SIG-M5 (cell line): Measurements from ENCODE around the gene RHOF.

Experiments used
- DNase-seq: peaks from one replicate; lab custom pipeline; 2025; lab: John Stamatoyannopoulos, UW

Gene RHOF

GRCh38 chr12:121793440-121793837, at the start of gene RHOF:
TSS of gene RHOF (minus strand) at chr12:121793688. CDS start at chr12:121793633, 55 bp downstream.
- DNase-seq = no peak

DNA sequence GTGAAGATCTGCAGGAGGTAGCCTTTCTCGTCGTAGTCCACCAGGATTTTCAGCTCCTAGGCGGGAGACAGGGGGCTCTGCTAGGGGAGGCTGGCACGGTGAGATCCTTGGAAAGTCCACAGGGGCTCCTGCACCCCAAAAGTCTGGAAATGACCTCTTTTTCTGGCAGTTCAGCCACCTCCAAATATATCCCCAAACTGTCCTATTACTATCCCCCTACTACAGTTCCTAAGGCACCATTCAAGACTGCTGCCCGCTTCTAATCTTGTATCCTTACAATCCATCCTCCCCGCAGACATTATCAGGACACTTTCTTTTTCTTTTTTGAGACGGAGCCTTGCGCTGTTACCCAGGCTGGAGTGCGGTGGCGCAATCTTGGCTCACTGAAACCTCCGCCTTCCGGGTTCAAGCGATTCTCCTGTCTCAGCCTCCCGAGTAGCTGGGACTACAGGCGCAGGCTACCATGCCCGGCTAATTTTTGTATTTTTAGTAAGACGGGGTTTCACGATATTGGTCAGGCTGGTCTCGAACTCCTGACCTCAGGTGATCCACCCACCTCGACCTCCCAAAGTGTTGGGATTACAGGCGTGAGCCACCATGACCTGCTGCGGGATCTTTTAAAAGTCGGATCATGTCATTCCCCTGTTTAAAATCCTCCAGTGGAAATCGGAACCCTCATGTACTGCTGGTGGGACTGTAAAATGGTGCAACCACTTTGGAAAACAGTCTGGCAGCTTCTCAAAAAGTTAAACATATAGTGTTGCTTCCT, 46.7 kb upstream of the RHOF start:
- DNase-seq = no peak

DNA sequence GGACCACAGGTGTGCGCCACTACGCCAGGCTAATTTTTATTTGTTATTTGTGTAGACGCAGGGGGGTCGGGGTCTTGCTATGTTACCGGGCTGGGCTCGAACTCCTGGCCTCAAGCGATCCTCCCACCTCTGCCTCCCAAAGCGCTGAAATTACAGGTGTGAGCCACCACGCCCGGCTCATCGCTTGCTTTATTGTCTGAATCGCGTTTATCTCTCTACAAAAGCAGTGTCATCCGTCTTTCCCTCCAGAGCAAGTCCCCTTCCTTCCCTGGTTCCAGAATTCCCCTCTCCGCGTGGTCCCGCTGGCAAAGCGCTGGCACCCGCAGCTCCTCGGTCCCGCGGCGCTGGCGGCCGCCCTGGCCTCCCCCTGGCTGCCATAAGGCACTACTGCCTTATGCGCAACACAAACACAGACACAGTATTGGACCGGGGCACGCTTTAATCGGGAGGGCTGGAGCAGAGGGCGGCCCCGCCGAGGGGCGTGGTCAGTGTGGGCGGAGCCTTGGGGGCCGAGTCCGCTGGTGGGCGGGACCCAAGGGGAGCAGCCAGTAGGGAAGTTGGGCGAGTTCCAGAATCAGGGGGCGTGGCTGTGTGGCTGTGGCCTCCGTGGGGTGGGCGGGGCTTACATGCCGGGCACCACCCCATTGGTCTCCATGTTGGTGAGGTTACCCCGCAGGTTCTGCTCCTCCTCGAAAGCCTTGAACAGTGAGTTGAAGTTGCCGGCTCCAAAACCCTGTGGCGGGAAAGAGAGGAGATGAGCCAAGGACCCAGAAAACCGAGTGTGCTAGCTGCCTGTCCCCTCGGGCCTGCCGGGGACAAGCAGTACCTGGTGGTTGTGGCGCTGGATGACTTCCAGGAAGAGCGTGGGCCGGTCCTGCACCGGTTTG, 45.9 kb upstream of the RHOF start:
- peak; percentile 93 for DNase-seq

DNA sequence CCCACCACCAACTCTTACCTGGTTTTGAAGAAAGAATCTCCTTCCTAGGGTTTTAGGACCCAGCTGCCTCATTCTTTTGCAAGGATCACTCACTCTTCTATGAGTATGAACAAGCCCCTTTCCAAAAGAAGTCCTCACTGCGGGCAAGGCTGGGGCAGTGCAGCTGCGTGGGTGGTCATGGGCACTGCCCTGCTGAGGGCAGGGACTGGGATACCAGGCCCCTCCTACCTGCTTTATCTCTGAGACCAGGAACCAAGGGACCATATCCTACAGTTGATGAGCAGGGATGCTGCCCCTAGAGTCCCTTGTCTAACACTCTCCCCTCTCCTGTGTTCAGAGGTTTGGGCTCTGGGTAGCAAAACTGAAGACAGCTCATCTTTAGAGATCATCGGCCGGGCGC, 44.6 kb upstream of the RHOF start:
- no peak for DNase-seq

DNA sequence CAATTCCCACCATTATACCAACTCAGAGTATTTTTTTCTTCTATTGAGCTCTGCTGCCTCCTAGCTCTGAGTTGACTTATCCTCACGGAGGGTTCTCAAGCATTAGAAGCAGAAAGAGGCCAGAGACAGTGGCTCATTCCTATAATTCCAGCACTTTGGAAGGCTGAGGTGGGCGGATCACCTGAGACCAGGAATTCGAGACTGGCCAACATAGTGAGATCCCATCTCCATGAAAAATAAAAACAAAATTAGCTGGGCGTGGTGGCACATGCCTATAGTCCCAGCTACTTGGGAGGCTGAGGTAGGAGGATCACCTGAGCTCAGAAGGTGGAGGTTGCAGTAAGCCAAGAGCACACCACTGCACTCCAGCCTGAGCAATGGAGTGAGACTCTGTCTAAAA, 44.2 kb upstream of the RHOF start:
- DNase-seq = no peak

- no peak for DNase-seq
Measured at GRCh38 chr12:121831571-121832245, 38.2 kb upstream of the RHOF start.

DNA sequence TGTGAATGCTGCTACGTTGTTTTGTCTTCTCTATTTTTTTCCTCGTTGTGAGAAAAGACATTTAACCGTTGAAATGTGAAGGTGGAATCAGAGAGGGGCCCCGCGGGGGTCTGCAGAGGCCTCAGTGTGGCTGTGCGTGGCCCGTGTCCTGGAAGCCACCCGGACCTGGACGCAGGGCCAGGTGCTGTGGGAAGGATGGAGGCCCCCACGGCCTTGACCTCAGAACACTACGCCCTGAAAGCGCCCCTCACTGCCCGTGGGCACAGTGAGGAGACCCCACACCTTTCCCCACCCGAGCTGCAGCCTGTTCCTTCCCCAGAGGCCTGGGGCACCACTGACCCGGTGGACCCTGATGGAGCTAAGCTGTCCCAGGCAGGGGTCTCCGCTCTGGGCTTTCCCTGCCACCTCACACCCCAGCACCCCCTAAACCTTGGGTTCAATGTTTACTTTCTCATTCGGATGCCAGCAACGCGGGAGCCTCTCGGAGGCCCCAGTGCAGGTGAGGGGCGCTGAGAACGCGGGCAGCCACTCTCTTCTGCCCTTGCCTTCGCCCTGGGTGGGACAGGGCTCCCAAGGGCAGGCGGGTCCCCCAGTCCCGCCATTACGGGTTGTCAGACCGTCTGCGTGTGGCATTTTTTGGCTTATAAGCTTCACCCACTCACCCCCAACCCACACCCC, 37.2 kb upstream of the RHOF start:
- DNase-seq = no peak

GRCh38 chr12:121830134-121830533, 36.6 kb upstream of the RHOF start:
- no peak for DNase-seq

DNA sequence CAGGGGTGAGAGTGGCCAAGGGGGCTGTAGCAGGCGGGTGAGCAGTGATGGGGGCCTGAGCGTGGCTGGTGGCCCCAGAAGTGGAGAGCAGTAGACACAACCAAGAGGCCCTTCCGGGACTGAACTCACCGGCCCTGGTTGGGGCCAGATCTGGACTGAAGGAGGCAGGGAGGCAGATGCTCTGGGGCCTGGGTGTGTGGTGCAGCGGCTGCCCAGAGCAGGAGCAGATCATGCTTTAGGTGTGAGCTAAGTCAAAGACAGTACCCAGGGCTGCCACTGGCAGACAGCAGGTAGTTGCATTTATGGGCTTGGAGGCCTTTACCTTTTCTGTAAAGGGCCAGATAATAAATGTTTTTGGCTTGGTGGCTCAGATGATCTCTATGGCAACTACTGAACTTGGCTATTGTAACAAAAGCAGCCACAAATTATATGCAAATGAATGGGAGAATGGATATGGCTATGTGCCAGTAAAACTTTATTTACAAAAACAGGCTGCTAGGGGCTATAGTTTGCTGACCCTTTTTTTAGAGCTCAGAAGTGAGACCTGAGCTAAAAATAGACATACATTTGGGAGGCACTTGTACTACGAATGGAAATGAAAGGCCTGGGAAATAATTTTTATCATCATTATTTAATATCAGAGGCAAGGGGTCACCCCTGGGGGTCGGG, 35.9 kb upstream of the RHOF start:
- DNase-seq = no peak

- DNase-seq = no peak
Measured at GRCh38 chr12:121828826-121829225, 35.3 kb upstream of the RHOF start.

DNA sequence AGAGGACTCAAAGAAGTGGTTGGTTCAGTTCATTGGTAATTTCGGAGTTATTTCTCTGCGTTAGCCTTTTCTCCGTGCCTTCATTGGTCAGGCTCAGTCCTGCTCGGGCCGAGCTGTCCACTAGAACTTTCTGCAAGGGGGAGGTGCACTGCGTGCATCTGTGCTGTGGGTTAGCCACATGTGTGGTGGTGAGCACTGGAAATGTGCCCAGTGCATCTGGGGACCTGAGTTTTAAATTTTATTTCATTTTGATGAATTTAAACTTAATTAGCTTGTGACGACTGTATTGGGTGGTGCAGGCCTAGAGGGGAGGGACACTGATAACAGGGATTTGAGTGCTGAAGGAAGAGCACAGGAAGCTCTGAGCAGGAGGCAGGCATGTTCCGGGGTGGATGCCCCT, 34.8 kb upstream of the RHOF start:
- no peak for DNase-seq

GRCh38 chr12:121827351-121828099, 34.0 kb upstream of the RHOF start:
- DNase-seq = no peak

- DNase-seq = no peak
Measured at GRCh38 chr12:121826318-121827150, 33.0 kb upstream of the RHOF start.

DNA sequence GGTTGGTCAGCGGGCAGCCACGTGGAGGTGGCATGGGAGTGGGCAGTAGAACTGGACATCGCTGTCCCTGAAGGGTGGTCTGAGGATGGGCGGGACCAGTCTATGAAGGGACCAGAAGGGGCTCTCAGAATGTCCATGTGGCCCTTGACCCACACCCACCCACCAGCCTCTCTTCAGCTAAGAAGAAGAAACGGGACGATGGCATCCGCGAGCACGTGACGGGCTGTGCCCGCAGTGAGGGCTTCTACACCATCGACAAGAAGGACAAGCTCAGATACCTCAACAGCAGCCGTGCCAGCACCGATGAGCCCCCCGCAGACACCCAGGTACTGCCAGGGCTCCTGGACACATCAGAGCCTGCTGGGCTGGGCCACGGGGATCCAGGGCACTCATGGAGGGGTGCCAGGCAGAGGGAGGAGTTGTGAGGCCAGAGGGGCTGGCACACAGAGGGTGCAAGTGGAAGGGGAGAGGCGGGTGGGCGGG, 31.6 kb upstream of the RHOF start:
- DNase-seq = no peak

DNA sequence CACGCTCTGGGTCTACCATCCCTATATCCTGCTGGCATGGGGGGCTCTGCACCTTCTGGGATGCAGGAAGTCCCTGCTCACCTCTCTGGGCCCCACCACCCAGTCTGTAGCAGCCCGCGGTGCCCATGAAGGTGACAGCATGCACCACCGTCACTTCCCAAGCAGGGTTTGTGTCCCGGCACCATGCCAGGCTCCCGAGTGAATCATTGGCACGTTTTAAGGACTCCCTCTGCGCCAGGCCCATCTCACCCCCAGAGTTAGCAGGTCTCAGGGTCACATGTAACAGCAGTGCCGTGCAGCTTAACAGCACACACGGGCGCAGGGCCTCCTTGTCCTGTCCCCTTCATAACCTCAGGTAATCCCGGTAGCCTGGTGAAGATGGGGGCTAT, 30.2 kb upstream of the RHOF start:
- DNase-seq = no peak

DNA sequence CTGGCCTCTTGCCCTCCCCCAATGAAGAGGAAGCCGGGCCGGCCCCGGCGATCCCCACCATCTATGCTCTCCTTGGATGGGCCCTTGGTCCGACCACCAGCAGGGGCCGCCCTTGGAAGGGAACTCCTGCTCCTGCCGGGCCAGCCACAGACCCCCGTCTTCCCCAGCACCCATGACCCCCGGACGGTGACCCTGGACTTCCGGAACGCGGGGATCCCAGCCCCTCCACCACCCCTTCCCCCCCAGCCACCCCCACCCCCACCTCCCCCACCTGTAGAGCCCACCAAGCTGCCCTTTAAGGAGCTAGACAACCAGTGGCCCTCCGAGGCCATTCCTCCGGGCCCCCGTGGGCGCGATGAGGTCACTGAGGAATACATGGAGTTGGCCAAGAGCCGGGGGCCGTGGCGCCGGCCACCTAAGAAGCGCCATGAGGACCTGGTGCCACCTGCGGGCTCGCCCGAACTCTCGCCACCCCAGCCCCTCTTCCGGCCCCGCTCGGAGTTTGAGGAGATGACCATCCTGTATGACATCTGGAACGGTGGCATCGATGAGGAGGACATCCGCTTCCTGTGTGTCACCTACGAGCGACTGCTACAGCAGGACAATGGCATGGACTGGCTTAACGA, 29.7 kb upstream of the RHOF start:
- DNase-seq = no peak

GRCh38 chr12:121822393-121823100, 29.1 kb upstream of the RHOF start:
- no peak for DNase-seq

DNA sequence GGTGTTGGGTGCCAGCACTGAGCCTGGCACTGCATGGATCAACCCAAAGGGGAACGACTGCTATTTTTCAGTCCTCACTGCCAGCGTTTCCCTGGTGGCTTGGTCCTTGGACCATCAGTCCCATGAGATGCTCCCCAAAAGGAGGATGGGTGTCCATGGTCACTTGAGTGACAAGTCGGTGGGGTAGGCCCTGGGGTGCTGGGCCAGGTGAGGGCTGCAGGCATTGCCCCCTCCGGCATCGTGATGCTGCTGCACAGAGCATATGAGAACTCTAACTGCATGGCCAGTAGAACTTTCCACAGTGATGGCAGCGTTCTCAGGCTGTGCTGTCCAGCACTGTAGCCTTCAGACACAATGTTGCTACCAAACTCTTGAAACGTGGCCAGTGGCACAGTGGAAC, 26.6 kb upstream of the RHOF start:
- no peak for DNase-seq
